SH-SY5Y (cell line): ENCODE data around the gene C6orf141.

Experiments used
- GATA2 ChIP-seq: IDR thresholded peaks from 2 replicates; pipeline ENCODE4 v1.6.1; 2011; ENCODE audit warnings: mild to moderate bottlenecking, low read depth, low read length
- GATA3 ChIP-seq: IDR thresholded peaks from 2 replicates; pipeline ENCODE4 v1.6.1; 2011; ENCODE audit warnings: low read depth, mild to moderate bottlenecking, low read length, moderate library complexity

DNA sequence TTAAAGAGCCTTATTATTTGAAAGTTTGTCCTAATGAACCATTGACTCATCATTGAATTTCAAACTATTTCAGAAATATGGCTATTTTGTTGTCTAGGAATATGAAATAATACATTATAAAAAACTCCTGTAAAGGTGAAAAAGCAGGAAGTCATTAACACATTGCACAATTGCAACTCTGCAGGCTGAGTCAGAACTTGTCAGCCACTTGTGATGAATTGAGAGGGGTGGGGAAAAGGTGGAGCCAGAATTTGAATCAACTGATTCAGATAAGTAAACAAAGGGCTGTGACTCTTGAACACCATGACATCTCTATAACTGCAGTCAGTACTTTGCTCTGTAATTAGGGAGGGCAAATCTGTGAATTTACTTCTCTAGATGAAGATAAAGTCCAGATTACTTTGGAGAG is 6.0 kb downstream of the C6orf141 start:
- TF ChIP-seq GATA2 (no peak), GATA3 (no peak)
